Activated CD4-positive, alpha-beta T cell treated with anti-CD3 and anti-CD28 coated beads, Interleukin-2, Interleukin-4, amounts not matched to agents 100 ng/mL and 50 ng/mL, durations not matched to agents 16 hours and 8 hours (primary cell): Measurements from ENCODE around the gene OCEL1.
A peak's percentile ranks its signal among the peaks of the same experiment; 100 is the strongest.

Experiments
- DNase-seq: peaks from one replicate; pipeline ENCODE4 v3.0.0-alpha.2; 2020; ENCODE audit warnings: low spot score

The OCEL1 gene

DNA sequence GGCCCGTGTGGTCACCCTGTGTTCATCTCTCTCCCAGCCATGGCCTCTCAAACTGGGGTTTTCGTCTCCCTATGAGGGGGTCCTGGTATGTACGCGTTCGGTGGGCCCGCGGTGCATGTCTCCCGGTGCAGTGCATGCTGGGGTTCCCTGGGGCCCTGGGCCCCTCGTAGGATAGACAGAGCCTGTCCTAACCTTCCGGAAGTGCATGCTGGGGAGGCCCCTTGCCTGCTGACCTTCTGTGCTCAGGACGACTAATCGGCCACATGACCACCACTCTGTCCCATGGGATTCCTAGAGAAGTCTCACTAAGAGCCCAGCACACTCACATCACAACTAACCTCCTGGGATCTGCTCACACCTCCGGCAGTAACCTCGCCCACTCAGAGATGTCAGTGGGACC is 15.7 kb upstream of the OCEL1 start:
- DNase-seq: no peak

DNA sequence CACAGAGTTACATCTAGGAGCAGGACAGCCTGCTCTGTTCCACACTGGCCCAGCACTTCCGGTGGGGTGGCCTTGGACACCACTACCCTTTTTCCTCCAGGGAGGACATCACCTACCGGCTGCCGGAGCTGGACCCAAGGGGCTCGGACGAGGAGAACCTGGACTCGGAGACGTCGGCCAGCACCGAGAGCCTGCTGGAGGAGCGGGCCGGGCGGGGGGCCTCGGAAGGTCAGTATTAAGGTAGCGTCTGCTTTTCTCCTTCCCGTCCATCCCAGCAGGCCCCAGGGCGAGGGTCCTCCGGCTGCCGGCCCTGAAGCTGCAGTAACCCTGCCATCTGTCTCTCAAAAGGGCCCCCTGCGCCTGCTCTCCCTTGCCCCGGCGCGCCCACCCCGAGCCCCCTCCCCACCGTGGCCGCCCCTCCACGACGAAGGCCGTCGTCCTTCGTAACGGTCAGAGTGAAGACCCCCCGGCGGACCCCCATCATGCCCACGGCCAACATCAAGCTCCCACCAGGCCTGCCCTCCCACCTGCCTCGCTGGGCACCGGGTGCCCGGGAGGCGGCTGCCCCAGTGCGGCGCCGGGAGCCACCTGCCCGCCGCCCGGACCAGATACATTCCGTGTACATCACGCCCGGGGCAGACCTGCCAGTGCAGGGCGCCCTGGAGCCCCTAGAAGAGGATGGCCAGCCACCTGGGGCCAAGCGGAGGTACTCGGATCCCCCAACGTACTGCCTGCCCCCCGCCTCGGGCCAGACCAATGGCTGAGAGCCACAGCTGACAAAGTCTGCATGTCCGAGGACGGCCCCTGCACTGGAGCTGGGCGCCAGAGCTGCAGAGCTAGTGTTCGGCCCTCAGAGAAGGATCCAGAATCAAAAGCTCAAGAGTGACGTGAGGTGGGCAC is 14.2 kb upstream of the OCEL1 start:
- DNase-seq: no peak

DNA sequence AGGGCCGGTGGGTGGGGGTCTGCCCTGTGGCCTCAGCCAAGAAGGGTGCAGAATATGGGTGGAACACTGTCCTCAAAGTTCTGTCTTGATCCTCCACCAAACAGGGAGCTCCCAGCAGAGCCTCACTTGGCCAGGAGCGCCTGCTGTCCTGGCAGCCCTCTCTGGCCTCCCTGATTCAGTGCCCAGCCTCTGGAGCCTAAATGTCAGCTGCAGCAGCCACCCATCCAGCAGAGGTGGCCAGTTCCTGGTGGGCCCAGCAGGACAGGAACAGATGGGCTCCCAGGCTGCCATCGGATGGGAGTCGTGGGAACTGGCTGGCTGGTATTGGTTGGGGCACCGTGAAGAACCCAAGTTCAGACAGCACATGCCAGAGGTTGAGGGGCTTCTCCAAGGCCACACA is 12.7 kb upstream of the OCEL1 start:
- no peak for DNase-seq

DNA sequence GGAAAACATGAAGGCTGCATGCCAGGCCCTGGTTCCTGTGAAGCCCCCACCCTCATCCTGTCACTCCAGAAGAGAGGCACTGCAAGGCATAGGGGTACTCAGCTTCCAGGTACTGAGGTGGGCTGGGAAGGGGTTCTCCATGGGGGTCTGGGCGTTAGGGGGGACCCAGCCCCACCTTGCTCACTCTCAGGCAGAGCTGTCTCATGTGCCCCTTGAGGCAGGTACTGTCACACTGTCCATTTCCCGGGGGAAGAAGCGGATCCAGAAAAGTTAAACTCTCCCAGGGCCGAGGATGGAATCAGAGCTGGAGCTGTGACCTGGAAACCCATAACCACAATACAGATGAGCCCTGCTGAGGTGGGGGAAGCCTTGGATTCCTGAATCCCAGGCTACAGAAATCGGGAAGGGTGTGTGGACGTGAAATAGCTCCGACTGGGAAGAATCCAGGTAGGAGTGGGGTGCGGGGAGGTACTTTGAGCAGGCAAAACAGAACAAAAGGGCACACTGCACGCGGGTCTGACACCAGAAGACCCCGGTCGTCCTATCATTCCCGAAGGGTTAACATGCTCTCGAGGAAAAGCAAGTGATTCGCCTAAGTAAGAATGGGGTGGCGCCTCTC is 11.4 kb upstream of the OCEL1 start:
- DNase-seq: no peak

DNA sequence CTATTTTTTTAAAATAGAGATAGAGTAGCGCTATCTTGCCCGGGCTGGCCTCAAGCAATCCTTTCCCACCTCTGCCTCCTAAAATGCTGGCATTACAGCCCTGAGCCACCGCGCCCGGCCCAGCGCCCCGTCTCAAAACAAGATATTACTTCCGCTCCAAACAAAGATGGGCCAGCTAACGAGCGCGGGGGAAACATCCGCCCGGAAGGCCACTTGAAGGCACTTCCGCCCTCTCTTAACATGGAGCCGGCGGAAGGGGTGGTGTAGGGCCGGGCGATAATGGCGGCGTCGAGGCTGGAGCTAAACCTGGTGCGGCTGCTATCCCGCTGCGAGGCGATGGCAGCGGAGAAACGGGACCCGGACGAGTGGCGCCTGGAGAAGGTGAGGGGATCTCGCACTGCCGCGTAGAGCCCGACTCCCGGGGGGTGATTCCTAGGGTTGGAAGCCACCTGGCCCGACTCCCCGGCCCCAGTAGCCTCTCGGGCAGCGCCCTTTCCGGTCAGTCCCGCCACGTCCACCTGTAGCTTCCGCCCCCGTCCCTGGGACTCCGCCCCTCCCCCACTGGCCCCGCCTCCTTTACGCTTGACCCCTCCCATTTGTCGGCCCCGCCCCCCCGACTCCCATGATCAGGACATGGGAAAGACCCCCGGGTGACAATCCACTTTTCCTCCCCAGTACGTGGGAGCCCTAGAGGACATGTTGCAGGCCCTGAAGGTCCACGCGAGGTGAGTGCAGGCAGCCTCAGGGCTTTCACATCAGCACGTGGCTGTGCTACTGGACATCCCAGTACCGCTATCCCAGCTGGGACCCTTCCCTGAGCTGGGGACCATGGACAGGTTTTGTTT is 10.7 kb upstream of the OCEL1 start, which contains the start of gene USE1:
USE1 (plus strand) TSS at position 231 of the 845 bp plus-strand sequence; CDS start at position 280, 49 bp downstream.
- peak; percentile 89 for DNase-seq

DNA sequence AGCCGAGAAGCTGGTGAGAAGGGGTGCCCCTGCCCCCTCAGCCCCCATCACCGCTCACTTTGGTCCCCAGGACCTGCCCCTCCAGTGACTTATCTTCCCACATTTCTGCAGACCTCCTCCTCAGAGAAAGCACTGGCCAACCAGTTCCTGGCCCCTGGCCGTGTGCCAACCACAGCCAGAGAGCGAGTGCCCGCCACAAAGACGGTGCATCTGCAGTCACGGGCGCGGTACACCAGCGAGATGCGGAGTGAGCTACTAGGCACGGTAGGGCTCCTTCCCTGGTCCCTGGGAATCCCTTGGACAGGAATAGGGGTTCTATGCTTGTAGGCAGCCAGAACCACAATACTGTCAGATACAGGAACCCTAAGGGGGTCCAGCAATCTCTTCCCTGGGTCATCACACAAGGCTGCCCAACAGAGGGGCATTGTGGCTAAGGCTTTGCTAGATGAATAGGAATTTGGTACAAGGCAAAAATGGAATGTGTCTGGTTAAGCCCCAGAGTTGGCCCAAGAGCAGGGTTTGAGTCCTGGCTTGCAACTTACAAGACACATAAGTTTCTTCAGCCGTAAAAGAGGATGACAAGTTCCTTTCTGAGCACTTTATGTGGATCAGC is 9.9 kb upstream of the OCEL1 start:
- DNase-seq: no peak

DNA sequence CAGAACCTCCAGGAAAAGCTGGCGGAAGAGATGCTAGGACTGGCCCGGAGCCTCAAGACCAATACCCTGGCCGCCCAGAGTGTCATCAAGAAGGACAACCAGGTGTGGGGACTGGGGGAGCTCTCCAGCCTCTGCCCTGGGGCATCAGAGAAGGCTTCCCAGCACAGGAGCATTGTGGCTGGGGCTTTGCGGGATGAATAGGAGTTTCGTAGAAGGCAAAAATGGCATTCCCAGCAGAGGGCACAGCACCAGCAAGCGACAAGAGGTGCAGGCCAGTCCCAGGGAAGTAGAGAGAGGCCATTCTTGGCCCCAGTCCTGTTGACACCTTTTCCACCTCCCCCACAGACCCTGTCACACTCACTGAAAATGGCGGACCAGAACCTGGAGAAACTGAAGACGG is 6.7 kb upstream of the OCEL1 start:
- no peak for DNase-seq

DNA sequence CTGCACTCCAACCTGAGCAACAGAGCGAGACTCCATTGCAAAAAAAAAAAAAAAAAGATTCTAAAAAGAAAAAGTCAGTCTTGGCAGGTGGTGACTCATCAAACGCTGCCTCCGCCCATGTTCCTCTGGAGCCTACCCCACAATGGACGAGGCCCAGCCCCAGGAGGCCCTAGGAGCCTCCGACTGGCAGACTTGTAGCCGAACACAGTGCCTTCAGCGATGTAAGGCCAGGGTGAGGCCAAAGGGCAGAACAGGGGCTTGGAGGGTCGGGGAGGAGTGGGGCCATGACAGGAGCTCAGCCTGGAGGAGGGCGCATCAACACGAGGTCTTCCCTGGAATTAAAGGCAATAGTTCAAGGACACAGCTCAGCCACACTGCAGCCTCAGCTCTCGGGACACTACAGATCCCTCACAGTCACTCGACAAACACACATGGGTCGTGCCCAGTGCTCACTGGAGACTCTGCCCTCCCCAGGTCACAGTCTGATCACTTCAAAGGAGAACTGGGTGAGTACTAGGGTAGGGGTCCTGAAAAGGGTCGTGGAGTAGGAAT is 5.7 kb upstream of the OCEL1 start:
- no peak for DNase-seq

DNA sequence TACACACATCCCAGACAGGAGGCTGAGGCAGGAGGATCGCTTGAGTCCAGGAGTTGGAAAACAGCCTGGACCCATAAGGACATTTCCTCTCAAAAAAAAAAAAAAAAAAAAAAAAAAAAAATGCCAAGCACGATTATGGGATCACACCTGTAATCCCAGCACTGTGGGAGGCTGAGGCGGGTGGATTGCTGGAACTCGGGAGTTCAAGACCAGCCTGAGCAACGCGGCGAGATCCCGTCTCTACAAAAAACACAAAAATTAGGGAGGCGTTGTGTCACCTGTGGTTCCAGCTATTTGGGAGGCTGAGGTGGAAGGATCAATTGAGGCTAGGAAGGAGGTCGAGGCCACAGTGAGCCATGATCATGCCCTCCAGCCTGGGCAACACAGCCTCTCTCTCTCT is 973 bp upstream of the OCEL1 start:
- DNase-seq: no peak

DNA sequence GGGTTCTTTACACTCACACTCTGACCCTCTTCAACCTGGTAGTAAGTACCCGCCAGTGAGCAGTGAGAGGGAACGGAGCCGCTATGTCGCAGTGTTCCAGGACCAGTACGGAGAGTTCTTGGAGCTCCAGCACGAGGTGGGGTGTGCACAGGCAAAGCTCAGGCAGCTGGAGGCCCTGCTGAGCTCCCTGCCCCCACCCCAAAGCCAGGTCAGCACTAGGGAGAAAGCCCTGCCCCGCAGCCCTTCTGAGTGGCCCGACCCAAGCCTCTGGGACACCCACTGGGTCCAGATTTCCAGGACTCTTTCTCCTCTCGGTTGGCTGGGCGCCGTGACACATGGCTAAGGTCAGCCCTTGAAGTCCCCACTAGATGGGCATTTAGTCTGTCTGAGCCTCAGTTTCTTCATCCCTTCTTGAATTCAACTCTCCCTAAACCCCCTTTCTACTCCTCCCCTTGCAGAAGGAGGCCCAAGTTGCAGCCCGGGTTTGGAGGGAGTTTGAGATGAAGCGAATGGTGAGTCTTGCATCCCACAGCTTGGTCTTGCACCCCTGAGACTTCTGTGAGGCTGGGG is 1.9 kb downstream of the OCEL1 start:
- DNase-seq: no peak

DNA sequence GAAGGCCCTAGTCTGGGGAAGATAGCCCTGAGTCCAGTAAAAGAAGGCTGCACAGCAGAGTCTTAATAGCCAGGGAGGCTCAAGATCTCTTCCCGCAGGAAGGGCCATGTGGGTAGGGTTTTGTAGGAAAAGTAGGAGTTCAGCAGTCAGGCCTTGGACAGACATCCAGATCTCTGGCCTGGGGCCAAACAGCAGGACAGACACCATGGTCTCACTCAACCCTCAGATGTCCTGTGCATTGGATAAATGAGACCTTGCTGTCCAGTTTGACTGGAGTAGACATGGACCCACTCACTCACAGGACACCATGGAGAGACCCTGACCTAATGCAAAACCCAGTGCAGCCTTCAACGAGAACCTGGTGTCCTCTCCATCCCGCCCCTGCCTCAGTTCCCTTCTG is 3.9 kb downstream of the OCEL1 start:
- DNase-seq: no peak

DNA sequence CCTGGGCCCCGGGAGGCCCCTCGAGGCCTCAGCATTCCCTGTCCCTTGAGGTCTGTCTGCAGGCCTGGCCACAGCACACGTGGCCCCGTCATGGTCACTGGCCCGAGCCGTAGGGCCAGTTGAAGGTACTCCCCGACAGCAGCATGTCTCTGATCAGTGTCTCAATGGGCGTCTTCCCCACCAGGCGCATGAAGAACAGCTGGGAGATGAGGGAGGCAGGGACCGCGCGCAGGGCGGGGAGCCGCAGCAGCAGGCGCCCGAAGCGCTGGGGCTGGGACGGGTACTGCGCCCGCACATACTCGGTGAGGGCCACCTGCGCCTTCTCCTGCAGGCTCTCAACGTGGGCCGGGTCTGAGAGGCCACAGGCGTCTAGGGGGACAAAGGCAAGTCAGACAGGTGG is 6.2 kb downstream of the OCEL1 start:
- DNase-seq: no peak

DNA sequence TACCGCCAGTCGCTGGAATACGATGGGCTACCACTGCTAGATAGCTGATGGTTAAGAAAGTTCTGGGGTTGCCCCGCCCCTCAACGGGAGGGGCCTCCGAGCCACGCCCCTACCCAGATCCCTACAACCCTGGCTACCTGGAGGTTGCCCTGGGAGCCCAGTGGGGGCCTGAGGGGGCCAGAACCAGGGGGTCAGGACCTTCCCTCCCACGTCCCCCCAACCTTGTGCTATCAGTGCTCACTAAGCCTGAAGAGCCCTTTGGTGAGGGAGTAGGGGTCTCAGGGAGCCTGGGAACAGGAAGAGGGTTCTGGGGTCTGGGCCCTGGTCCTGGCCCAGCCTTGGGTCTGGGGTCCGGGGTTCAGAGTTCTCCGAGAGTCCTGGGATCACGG is 8.9 kb downstream of the OCEL1 start:
- peak; percentile 74 for DNase-seq

DNA sequence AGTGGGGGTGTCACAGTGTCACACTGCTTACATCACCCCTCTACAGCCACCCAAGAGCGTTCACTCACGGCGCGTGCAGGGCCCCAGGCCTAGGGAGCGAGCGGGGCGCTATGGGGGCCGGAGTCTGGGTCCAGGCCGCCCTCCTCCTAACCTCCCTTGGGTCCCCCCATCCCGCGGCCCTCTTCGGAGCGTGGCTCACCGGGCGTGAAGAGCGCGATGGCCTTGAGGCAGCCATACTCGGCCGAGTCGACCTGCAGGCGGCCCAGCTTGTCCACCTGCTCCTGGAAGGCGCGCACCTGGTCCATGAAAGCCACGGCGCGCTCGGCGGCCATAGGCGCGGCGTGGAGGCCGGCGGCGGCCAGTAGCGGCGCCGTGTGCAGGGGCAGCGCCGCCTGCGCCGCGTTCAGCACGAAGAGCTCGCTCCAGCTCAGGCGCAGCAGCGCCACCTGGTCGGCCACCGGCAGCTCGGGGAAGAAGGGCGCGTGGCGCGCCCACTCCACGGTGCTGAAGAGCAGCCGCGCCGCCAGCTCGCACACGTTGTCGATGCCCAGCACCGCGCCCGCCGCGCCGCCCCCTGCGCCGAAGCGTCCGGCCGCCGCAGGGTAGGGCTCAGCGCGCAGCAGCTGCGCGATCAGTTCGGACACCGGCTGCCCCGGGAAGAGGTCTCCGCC is 9.4 kb downstream of the OCEL1 start:
- peak; percentile 63 for DNase-seq

DNA sequence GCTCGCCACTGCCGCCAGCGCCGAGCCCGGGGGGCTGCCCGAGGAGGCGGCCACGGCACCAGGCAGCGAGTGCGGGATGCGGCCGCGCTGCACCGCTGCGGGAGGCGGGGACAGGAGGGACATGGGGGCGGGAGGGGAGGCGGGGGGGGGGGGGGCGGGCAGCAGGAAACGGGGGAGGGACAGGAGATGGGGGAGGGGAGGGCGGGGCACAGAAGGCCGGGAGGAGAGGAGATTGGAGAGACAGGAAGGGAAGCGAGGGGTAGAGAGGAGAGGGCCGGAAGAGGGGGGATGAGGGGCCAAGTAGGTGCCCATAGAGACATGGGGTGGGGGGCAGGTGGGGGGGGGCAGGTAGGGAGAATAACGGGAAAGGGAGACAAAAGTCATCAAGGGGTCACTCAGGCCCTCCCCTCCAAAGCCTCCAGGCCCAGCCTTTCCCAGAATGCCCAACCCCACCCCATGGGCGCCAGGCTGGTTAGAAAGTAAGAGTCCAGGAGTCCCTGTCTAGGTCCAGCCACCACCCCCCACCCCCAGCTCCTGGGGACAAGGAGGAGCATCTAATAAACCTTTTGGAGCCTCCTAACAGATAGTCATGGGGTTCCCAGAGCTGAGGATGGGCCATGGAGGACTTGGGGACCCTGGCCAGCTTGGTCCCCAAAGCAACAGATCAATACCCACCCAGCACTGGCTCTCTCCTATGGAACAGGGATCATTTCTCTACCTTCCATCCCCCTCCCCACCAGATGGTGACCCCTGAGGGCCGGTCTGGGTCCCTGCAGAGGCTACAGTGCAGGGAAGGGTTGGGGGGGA is 10.1 kb downstream of the OCEL1 start:
- DNase-seq: peak; percentile 24

DNA sequence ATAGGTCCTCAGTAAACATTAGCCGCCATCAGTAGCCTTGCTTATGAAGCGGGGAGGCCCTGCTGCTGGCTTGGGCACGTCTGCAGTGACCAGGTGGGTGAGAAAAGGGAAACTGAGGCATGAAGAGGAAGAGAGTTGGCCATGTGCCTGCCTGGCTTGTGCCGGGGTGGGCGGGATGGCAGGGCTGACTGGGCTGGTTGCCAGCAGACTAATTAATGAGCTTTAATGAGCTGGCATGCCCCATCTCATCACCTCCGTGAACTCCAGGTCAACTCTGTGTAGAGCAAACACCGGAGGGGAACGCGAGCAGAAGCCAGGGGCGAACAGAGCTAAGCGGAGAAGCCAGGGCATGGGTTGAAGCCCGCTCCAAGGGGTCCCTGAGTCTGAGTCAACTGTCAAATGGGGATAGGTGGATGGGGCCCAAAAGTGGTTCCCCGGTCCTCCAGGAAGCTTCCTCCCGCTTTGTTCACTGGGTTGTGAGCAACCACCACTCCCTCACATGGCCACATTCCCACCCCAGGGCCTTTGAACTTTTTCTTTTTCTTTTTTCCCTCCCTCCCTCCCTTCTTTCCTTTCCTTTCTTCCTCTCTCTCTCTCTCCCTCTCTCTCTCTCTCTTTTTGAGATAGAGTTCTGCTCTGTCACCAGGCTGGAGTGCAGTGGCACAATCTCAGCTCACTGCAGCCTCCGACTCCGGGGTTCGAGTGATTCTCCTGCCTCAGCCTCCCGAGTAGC is 11.0 kb downstream of the OCEL1 start:
- no peak for DNase-seq

DNA sequence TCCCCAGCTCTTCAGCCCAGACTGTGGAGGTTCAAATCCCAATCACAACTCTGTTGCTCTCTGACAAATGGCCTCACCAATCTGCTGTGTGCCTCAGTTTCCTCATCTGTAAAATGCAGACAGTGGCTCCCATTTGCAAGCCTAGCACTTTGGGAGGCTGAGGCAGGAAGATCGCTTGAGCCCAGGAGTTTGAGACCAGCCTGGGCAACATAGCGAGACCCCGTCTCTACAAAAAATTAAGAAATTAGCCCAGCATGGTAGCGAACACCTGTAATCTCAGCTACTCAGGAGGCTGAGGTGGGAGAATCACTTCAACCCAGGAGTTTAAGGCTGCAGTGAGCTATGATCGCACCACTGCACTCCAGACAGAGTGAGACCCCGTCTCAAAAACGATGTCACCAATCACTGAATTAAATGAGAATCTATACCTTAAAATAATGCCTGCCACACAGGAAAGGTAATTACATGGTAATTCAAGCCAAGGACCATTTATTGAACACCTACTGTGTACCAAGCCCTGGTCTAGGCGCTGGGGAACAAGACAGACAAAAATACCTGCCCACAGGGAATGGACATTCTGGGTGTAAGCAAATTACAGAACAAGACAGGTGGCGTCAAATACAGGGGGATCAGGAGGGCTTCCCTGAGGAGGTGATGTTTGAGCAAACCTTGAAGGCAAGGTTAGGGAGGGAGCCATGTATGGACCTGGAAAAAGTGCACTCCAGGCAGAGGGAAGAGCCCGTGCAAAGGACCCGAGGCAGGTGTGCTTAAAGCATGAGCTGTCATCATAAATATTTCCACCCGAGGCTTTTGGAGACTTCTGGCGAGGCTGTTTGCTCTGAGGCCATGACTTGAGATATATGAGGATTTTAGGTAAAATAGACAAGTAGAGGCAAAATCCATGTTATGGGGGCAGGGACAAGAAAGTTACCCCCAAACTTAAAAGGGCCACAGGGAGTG is 12.0 kb downstream of the OCEL1 start:
- DNase-seq: no peak

DNA sequence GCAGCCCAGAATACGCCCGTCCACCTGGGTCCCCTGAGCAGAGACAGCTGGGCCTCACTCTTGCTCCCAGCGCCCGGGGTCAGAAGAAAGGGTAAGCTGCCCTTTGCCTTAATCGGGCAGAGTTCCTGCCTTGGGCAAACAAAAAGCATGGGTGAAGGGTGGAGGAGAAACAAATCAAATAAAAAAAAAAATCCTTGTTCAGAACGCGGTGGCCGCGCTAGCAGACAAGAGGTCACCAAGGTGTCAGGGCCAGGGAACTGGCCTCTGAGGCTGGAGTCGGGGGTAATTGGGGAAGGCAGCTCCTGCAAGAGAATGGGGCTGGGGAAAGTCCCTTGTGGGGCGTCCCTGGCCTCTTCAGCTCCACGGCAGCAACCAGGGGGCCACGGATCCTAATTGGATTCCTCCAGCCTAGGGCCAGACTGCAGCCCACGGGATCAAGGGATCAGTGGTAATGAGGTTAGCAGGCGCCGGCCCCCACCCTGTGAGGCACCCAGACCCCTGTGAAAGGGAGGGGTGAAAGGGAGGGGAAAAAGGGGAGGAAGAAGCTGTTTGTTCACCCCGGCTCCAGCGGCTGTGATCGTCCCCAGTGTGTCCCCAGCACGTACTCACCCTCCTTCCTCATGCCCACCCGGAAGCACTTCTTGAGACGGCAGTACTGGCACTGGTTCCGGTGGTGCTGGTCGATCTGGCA is 14.2 kb downstream of the OCEL1 start:
- DNase-seq: no peak
